Activated naive CD8-positive, alpha-beta T cell treated with anti-CD3 and anti-CD28 coated beads for 36 hours (primary cell): ENCODE data around the gene PTPRN2. TPM values are rescaled to one million over a fixed set of nuclear protein-coding genes. Genes with fewer than 3 reads are reported as not detected.

Experiments used
- DNase-seq: peaks from one replicate; pipeline ENCODE4 v3.0.0; 2021
- H3K27ac Mint-ChIP-seq: one replicate; pipeline ENCODE4 v1.8.0; 2022; ENCODE audit warnings: mild to moderate bottlenecking, moderate library complexity, mixed read lengths
- H3K27me3 Mint-ChIP-seq: one replicate; pipeline ENCODE4 v1.8.0; 2022; ENCODE audit warnings: mild to moderate bottlenecking, mixed read lengths
- H3K36me3 Mint-ChIP-seq: one replicate; pipeline ENCODE4 v1.8.0; 2021; ENCODE audit warnings: mild to moderate bottlenecking, mixed read lengths
- H3K4me1 Mint-ChIP-seq: one replicate; pipeline ENCODE4 v1.8.0; 2021; ENCODE audit warnings: mixed read lengths
- H3K4me3 Mint-ChIP-seq: one replicate; pipeline ENCODE4 v1.8.0; 2022; ENCODE audit warnings: mild to moderate bottlenecking, moderate library complexity, mixed read lengths
- H3K9me3 Mint-ChIP-seq: one replicate; pipeline ENCODE4 v1.8.0; 2022; ENCODE audit warnings: mixed read lengths
- total RNA-seq, 2 experiments: library from RNA; stranded (reverse); gene quantifications; one replicate each; pipeline ENCODE4 v1.2.3, GENCODE V29; 2021

PTPRN2 gene
- total RNA-seq, 2 experiments from 2014 or later = 0.72 to 0.74 TPM

- Mint-ChIP-seq H3K9me3 (no peaks in the 10 kb centered on the region), H3K27me3 (peaks cover 8% of the 10 kb centered on the region), H3K4me1 (no peaks in the 10 kb centered on the region), H3K36me3 (peaks cover 2% of the 10 kb centered on the region), H3K27ac (no peak overlapping the region), H3K4me3 (no peak overlapping the region)
- no peak for DNase-seq
Measured at GRCh38 chr7:157770716-157771320, 816.8 kb downstream of the PTPRN2 start.

- Mint-ChIP-seq H3K27ac (no peak overlapping the region), H3K36me3 (peaks cover 2% of the 10 kb centered on the region)
Measured at GRCh38 chr7:157769526-157770215, 818.0 kb downstream of the PTPRN2 start.

DNA sequence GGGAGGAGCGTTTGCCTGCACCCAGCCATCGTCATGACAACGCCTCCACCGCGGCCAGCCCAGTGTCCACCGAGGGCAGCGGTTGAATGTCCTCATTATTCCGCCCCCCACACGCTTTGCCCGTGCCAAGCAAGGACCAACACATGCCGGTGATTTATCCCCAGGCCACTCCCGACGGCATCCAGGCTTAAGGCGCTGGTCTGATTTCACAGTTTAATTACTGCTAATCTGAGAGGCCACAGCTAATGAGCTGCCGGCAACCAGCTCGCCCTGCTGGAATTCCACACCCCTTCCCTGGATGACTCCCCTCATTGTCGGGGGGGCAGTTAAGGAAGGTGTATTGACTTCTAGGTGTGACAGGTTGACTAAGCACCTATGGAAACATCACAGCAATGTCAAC lies 818.5 kb downstream of the PTPRN2 start:
- no peak overlapping the region for H3K4me3 Mint-ChIP-seq
- peaks cover 2% of the 10 kb centered on the region for H3K36me3 Mint-ChIP-seq
- no peaks in the 10 kb centered on the region for H3K4me1 Mint-ChIP-seq
- no peak overlapping the region for H3K27ac Mint-ChIP-seq
- H3K27me3 Mint-ChIP-seq = peaks cover 8% of the 10 kb centered on the region
- peaks cover 6% of the 10 kb centered on the region for H3K9me3 Mint-ChIP-seq
- no peak for DNase-seq

More at GRCh38 chr7:157769526-157770215, 818.0 kb downstream of the PTPRN2 start:
- Mint-ChIP-seq H3K4me1 (no peaks in the 10 kb centered on the region), H3K27me3 (peaks cover 8% of the 10 kb centered on the region), H3K4me3 (no peak overlapping the region), H3K9me3 (peaks cover 6% of the 10 kb centered on the region)
- DNase-seq = no peak

- H3K4me1 Mint-ChIP-seq = no peaks in the 10 kb centered on the region
- peaks cover 8% of the 10 kb centered on the region for H3K27me3 Mint-ChIP-seq
- DNase-seq = no peak
- no peak overlapping the region for H3K27ac Mint-ChIP-seq
- H3K9me3 Mint-ChIP-seq = peaks cover 6% of the 10 kb centered on the region
- peaks cover 2% of the 10 kb centered on the region for H3K36me3 Mint-ChIP-seq
- no peak overlapping the region for H3K4me3 Mint-ChIP-seq
Measured at GRCh38 chr7:157768198-157768597, 819.4 kb downstream of the PTPRN2 start.

GRCh38 chr7:157767506-157768197 lies 820.0 kb downstream of the PTPRN2 start:
- Mint-ChIP-seq H3K4me1 (no peaks in the 10 kb centered on the region), H3K36me3 (peaks cover 2% of the 10 kb centered on the region), H3K9me3 (peaks cover 6% of the 10 kb centered on the region), H3K27me3 (peaks cover 8% of the 10 kb centered on the region), H3K4me3 (no peak overlapping the region), H3K27ac (no peak overlapping the region)
- no peak for DNase-seq

DNA sequence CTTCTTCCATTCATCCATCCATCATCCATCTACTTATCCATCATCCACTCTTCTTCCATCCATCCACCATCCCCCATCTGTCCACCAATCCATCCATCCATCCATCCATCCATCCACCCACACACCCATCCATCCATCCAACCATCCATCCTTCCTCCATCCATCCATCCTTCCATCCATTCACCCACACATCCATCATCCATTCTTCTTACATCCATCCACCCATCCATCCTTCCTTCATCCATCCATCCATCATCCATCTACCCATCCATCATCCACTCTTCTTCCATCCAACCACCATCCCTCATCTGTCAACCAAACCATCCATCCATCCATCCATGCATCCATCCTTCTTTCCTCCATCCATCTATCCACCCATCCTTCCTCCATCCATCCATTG lies 821.5 kb downstream of the PTPRN2 start:
- Mint-ChIP-seq H3K9me3 (peaks cover 6% of the 10 kb centered on the region), H3K27ac (no peak overlapping the region), H3K27me3 (no peaks in the 10 kb centered on the region), H3K4me1 (no peaks in the 10 kb centered on the region), H3K4me3 (no peak overlapping the region), H3K36me3 (no peaks in the 10 kb centered on the region)
- no peak for DNase-seq

DNA sequence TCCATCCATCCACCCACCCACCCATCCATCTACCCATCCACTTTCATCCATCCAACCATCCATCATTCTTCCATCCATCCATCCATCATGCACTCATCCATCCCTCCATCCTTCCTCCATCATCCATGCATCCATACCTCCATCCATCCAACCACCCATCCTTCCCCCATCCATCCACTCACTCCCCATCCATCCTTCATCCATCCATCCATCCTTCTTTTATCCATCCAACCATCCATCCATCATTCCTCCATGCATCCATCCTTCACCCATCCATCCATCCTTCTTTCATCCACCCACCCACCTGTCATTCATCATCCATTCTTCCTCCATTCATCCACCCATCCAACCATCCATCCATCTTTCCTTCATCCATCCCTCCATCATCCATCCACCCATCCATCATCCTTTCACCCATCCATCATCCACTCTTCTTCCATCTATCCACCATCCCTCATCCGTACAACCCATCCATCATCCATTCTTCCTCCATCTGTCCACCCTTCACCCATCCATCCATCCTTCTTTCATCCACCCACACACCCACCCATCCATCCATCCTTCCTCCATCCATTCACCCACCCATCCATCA lies 822.6 kb downstream of the PTPRN2 start:
- Mint-ChIP-seq H3K36me3 (no peaks in the 10 kb centered on the region), H3K9me3 (peaks cover 6% of the 10 kb centered on the region), H3K27ac (no peak overlapping the region), H3K4me1 (peaks cover 5% of the 10 kb centered on the region), H3K27me3 (peaks cover 9% of the 10 kb centered on the region), H3K4me3 (no peak overlapping the region)
- DNase-seq = no peak

DNA sequence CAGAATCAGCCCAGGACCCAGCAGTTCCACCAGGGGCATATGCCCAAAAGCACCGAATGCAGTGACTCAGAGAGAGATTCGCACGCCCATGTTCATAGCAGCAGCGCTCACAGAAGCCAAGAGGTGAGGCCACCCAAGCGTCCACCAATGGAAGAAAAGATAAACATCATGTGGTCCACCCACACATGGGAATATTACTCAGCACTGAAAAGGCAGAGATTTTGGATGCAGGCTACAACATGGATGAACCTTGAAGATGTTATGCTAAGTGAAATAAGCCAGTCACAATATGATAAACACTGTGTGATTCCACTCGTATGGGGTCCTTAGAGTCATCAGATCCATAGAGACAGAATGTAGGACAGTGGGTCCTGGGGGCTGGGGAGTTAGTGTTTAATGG lies 823.4 kb downstream of the PTPRN2 start:
- H3K4me3 Mint-ChIP-seq = no peak overlapping the region
- H3K9me3 Mint-ChIP-seq = peaks cover 6% of the 10 kb centered on the region
- no peak overlapping the region for H3K27ac Mint-ChIP-seq
- H3K27me3 Mint-ChIP-seq = peaks cover 9% of the 10 kb centered on the region
- DNase-seq = no peak
- no peaks in the 10 kb centered on the region for H3K36me3 Mint-ChIP-seq
- peaks cover 7% of the 10 kb centered on the region for H3K4me1 Mint-ChIP-seq

DNA sequence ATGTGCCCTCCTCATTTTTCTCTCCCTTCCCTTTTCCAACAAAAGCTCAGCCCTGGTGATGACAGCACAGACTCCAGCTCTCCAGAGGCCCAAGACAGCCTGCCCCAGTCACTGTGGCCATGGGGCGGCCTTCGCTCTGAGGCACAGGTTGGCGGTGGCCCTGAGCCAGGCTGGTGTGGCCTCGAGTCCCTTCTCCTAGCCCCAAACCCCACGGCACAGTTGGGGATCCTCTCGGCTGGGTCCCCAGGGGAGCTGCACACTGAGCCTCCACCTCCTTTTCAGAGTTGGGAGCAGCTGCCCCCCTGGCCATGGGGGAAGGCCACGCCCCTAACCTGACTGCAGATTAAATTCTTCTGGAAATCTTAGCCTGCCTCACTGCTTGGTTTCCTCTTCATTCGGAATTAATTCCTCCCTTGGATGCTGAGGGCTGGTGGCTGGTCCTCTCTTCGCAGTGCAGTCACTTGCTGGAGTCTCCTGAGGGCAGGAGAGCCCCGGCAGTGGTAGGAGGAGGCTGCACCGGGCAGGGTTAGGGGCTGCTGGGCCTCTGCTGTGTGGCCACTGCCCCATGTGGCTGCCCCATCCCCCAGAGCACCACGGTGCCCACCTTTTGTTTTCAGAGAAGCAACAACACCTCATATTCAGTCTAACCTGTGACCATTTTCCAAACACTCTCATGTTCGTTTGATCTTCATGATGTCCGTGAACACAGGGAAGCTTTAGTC lies 824.2 kb downstream of the PTPRN2 start:
- DNase-seq = no peak
- Mint-ChIP-seq H3K9me3 (peaks cover 6% of the 10 kb centered on the region), H3K27me3 (peaks cover 9% of the 10 kb centered on the region), H3K27ac (no peak overlapping the region), H3K4me1 (peaks cover 7% of the 10 kb centered on the region), H3K36me3 (no peaks in the 10 kb centered on the region), H3K4me3 (no peak overlapping the region)

GRCh38 chr7:157762824-157763223 lies 824.8 kb downstream of the PTPRN2 start:
- H3K4me1 Mint-ChIP-seq = peaks cover 7% of the 10 kb centered on the region
- no peak overlapping the region for H3K4me3 Mint-ChIP-seq
- peaks cover 9% of the 10 kb centered on the region for H3K27me3 Mint-ChIP-seq
- no peak overlapping the region for H3K27ac Mint-ChIP-seq
- peaks cover 6% of the 10 kb centered on the region for H3K9me3 Mint-ChIP-seq
- H3K36me3 Mint-ChIP-seq = no peaks in the 10 kb centered on the region
- no peak for DNase-seq

DNA sequence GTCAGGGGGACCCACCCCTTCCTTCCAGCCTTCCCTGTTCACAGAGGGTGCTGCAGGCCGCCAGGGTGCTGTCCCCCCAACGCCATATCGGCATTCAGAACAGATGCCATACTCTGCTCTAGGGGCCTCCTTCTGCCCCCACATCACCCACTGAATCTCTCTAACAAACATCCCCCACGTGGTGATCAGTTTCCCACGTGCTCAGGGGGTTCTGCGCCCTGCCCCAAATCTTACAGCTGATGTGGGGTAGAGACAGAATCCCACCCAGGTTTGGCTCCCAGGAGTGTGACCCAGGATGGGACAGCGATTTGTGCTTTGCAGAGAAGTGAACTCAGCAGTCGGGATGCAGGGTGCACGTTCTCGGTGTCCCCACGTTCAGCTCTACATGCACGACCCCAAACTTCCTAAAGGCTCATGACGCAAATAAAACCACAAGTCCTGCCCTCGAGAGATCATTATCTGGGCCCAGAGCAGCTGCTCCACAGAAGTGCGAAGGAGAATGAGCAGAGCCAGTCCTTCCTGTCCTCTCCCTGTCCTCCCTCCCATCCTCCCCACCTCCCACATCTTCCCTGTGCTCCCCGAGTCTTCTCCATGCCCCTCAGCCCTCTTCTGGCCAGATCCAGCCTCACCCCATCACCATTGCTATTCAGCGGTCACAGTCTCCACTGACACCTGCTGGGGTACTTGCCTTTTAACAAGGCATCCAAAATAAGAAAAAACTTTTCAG lies 827.5 kb downstream of the PTPRN2 start:
- Mint-ChIP-seq H3K4me3 (no peak overlapping the region), H3K27ac (no peak overlapping the region), H3K27me3 (peaks cover 9% of the 10 kb centered on the region), H3K36me3 (no peaks in the 10 kb centered on the region), H3K9me3 (peaks cover 4% of the 10 kb centered on the region), H3K4me1 (peaks cover 7% of the 10 kb centered on the region)
- no peak for DNase-seq

- no peaks in the 10 kb centered on the region for H3K36me3 Mint-ChIP-seq
- H3K4me3 Mint-ChIP-seq = no peak overlapping the region
- H3K9me3 Mint-ChIP-seq = no peaks in the 10 kb centered on the region
- peaks cover 7% of the 10 kb centered on the region for H3K4me1 Mint-ChIP-seq
- H3K27ac Mint-ChIP-seq = no peak overlapping the region
- peaks cover 9% of the 10 kb centered on the region for H3K27me3 Mint-ChIP-seq
- DNase-seq = no peak
Measured at GRCh38 chr7:157759246-157759805, 828.3 kb downstream of the PTPRN2 start.

DNA sequence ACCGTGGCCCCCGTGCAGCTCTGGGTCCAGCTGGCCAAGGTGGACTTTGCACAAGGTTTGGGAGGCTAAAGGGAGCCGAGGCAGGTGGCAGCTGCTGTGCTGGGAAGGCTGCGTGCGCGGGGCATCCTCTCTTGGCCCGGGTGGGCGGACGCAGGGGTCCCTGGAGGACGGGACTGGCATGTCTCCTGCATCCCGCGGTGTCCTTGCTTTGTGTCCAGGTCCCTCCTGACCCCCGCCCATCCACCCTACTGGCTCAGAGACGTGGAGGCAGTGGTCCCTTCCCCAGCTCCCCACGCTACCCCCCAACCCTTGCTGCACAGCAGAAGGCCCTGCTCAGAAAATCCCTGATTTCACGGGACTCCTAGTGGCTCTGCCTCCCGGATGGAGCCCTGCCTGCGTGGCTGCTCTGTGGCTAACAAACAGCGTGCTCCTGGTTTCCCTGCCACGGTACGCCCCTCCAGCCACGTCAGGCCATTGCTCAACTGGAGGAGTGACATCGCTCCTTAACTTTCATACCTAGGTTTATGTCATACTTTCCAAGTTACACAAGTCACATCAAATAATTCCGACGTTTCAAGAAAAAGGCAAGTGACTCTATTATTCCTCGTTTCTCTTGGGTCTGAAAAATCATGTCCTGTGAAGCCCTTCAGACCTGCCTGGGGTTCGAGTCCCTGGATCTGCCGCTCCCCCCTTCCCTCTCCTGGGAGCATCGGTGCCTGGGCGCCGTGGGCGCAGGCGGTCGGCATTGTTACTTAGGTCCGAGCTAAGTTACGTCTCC lies 829.0 kb downstream of the PTPRN2 start:
- Mint-ChIP-seq H3K4me1 (peaks cover 7% of the 10 kb centered on the region), H3K27me3 (peaks cover 9% of the 10 kb centered on the region), H3K27ac (no peak overlapping the region), H3K4me3 (no peak overlapping the region), H3K9me3 (no peaks in the 10 kb centered on the region), H3K36me3 (no peaks in the 10 kb centered on the region)
- DNase-seq = no peak
